Fibroblast of villous mesenchyme (primary cell): Measurements from ENCODE around the gene DHX9. TPM values are rescaled to one million over a fixed set of nuclear protein-coding genes. Genes with fewer than 3 reads are reported as not detected.

ENCODE experiments used
- DNase-seq: peaks from one replicate; pipeline ENCODE4 v3.0.0-alpha.2; 2010; ENCODE audit warnings: low read depth
- H3K4me3 ChIP-seq: 2 replicates; pipeline ENCODE4 v1.5.1; 2011; ENCODE audit warnings: low read depth, mild to moderate bottlenecking, low read length
- CTCF ChIP-seq: IDR thresholded peaks from 2 replicates; pipeline ENCODE4 v1.5.1; 2012; ENCODE audit warnings: low read depth, mild to moderate bottlenecking, low read length; ENCODE audit not compliant: insufficient read depth
- total RNA-seq: library from RNA; depleted of rRNA; stranded (reverse); fragments of >200 nt; gene quantifications from 2 replicates; pipeline ENCODE4 v1.2.3, GENCODE V29; 2012

The DHX9 gene
- total RNA-seq, 1 donor = 160 TPM

GRCh38 chr1:182817802-182818201, 21.3 kb upstream of the DHX9 start:
- no peak for DNase-seq
- TF ChIP-seq CTCF = no peak
- H3K4me3 ChIP-seq = no peak overlapping the region

GRCh38 chr1:182823220-182823619, 15.9 kb upstream of the DHX9 start:
- no peak overlapping the region for H3K4me3 ChIP-seq
- no peak for TF ChIP-seq CTCF
- no peak for DNase-seq

GRCh38 chr1:182826892-182827291, 12.3 kb upstream of the DHX9 start:
- DNase-seq = no peak
- TF ChIP-seq CTCF = no peak
- H3K4me3 ChIP-seq = no peak overlapping the region

- no peak overlapping the region for H3K4me3 ChIP-seq
- no peak for DNase-seq
- no peak for TF ChIP-seq CTCF
Observed at GRCh38 chr1:182829285-182829932, 9.7 kb upstream of the DHX9 start.

- no peak for DNase-seq
- H3K4me3 ChIP-seq = no peak overlapping the region
- no peak for TF ChIP-seq CTCF
Observed at GRCh38 chr1:182833271-182833670, 5.9 kb upstream of the DHX9 start.

- H3K4me3 ChIP-seq = no peak overlapping the region
- TF ChIP-seq CTCF = no peak
- no peak for DNase-seq
Observed at GRCh38 chr1:182834326-182834725, 4.8 kb upstream of the DHX9 start.

- TF ChIP-seq CTCF = no peak
- no peak for DNase-seq
- no peak overlapping the region for H3K4me3 ChIP-seq
Observed at GRCh38 chr1:182835806-182836205, 3.3 kb upstream of the DHX9 start.
